CD4-positive, alpha-beta T cell treated with Interleukin-6 for 4 hours (primary cell): ENCODE data around the gene CENPS.
"Not testable (repeated sequence)": the region's sequence is repeated elsewhere in the genome, so short reads cannot be mapped to it uniquely, and the experiment has no call there.

ENCODE experiments used
- DNase-seq: peaks from one replicate; pipeline ENCODE4 v3.0.0-alpha.2; 2020; ENCODE audit warnings: mixed read lengths

The CENPS gene

DNA sequence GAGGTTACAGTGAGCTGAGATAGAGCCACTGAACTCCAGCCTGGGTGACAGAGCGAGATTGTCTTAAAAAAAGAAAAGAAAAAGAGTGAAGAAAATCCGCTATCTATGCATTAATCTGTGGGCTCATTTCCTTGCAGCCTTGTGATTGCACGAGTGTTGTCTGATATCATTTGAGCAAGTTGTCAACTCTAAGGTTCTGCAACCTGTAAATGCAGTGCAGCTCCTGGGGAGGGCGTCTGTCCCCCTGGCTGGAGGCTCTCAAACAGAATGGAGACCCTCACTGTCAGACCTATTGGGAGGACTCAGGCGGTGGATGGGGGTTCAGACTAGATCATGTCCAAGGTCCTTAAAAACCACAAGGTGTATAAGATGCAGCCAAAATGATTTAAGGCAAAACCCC is 25.8 kb downstream of the CENPS start:
- no peak for DNase-seq

DNA sequence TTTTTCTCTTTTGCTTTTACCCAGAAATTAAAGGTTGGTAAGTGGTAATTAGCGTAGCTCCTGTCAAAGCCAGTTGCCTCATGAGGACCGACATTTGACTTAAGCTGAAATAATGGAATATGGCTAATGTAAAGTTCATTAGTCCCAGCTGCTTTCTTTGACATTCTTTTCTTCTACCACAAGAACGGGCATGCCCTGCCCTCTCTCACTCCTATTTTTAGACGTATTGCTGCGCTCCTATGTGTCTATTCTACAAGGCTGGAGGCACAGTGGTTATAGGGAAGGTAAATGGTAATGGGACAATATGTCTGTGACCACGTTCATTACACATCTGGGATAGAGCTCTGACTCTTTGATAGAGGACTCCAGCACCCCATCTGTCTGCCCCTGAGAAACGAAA is 26.4 kb downstream of the CENPS start:
- DNase-seq: no peak

DNA sequence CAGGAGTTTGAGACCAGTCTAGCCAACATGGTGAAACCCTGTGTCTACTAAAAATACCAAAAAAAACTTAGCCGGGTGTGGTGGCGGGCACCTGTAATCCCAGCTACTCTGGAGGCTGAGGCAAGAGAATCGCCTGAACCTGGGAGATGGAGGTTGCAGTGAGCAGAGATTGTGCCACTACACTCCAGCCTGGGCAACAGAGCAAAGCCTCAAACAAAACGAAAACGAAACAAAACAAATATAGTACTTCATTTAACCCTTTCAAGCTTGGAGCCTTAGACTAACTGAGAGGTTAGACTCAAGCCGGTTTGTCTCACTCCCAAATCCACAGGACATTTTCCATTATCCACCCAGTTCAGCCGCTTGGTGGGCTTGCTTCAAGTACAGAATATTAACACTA is 27.2 kb downstream of the CENPS start:
- DNase-seq: not testable (repeated sequence)

DNA sequence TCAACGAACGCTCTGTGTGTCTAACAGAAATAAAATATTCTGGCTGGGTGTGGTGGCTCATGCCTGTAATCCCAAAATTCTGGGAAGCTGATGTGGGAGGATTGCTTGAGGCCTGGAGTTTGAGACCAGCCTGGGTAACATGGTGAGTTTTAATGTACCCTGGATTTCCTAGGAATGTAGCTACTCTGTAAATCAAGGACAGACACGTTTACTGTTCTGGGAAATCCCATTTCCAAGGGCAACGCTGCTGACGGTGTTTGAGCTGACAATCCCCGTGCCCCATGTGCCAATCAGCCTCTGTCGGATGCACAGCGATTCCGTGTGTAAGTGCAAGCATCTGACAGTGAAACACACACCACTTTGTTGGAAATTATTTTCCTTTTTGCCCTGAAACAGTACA is 27.6 kb downstream of the CENPS start:
- DNase-seq: no peak

DNA sequence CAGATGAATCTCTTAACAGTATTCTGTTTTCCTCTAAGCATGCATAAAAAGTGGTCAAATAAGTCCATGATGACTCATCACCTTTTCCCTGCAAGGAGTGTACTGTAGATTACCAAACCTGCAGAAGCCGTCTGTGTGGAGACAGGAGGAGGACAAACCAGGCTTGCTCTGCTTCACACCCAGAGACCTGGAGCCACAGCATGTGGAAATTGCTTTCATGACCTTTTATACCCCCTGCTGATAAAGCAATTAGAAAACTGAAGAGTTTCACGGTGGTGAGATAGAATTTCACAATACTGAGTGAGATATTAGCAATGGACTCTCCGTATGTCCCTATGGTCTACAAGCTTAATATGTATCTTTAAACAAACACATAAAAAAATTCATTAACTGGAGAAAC is 29.0 kb downstream of the CENPS start:
- DNase-seq: no peak

DNA sequence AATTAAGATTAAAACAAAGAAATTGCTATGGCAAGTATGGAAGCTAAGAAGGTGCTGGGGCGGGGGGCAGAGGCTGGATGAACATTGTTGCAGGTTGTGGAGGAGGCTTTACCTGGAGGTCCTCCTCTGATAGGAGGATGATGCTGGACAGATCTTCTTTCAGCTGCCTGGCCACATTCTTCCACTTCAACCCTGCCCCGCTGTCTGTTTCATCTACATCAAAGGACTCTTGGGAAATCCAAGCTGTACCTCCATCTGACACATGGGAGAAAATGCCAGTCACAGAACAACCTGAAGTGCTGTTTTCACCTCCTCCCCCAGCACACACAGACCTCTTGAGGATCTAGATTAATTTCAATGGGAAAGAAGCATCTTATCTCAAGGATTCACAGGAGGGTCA is 36.8 kb downstream of the CENPS start:
- DNase-seq: no peak

DNA sequence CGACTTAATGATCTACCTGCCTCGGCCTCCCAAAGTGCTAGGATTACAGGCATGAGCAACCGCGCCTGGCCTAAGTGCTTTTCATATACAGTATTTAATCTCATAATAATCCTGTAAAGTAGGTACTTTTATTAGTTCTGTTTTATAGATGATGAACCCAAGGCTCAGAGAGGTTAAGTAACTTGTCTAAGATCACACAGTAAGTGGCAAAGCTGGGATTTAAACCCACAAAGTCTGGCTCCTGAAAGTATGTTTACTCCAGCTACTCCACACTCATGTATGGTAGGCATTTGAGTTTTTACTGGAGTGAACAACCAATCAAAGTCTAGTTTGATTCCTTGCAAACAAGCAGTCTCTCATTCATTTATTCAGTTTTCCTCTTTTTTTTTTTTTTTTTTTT is 39.8 kb downstream of the CENPS start:
- no peak for DNase-seq

DNA sequence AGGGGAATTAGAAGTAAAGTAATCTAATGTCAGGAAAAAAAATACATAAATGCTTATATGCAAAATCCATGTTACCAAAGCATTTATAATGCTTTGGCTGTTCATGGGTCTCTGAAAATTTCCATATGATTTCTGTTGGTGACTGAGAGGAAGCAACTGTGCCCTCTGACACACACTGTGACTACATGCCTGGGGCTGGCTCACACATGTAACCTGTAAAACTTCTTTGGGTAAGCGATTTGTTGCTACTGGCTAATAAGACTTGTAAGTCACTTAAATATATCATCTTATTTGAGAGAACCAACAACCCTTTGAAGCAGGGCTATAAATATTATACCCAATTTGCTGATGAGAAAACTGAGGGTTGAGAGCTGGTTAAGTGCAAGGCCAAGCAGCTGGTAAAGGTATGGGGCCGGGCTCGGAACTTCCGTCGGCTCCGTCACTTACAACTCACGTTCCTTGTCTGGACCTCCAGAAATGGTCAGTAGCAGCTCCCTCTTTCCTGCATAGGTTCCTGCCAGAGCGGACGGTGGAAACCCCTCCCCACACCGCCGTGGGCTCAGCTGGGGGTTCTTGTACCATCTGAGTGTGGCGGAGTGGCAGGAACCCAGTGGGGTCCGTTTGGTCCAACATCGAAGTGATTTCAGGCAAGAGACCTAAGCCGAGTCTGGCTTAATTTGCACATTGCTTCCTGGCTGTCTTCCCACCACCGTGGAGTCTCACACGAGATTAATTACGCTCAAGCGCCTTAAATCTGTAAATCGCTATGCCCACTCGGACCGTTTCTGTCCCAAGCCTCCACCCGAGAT is 41.4 kb downstream of the CENPS start:
- DNase-seq: no peak

DNA sequence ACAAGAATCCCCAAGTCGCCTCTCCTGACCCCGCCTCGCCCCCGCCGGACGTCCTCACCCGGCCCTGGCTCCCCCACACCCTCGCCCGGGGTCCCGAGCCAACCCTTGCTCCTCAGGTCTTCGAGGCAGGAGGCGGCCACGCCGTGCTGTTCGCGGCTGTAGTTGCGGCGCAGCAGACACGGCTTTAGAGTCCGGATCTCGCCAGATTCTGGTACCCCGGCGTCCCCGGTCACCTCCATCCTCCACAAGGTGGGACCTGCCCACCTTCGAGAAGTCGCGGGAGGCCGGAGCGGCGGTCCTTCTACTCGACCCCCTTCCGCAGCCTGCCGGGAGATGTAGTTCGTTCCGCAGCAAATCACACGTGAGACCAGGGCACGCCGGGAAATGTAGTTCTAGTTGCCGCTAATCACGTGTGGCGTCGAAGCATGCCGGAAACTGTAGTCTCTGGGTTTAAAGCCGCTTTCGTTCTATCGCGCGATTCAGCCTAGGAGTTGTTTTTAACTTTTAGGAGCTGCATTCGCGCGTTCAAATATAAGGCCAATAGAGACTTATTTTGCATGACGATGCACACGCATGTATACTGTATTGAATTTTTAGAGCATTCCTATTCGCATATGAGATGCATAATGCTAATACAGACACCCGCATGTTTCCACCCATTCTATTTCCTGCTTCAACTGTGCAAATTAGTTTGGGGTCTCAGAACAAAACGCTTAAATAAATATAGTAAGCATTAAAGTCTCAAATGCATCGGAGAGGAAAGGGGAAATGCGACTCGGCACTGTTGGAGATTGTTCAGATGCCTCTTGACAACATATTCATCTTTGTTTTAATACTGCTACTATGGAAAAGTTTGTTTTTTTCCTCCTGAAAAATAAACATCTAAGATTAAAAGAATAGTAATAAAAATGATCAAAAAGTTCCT is 42.2 kb downstream of the CENPS start, which contains the start of gene DFFA:
Gene DFFA, minus strand, starts transcription at position 310 of the 925 bp plus-strand sequence. Its CDS starts 71 bp downstream, at position 239.
- DNase-seq: peak; percentile 91

DNA sequence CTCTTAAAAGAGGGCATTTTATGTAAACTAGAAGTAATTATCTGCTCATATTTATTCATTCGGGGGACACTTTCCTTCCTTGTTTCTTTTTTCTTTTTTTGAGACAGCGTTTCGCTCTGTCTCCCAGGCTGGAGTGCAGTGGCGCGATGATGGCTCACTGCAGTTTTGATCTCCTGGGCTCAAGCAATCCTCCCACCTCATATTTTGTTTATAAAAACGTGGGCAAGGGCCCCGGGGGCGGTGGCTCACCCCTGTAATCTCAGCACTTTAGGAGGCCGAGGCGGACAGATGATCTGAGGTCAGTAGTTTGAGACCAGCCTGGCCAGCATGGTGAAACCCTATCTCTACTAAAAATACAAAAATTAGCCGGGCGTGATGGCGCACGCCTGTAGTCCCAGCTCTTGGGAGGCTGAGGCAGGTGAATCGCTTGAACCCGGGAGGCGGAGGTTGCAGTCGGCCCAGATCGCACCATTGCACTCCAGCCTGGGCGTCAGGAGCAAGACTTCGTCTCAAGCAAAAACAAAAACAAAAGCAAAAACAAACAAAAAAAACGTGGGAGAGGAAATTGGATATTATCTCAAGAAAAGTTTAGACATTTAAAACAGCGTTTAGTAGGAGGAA is 43.0 kb downstream of the CENPS start:
- no peak for DNase-seq

DNA sequence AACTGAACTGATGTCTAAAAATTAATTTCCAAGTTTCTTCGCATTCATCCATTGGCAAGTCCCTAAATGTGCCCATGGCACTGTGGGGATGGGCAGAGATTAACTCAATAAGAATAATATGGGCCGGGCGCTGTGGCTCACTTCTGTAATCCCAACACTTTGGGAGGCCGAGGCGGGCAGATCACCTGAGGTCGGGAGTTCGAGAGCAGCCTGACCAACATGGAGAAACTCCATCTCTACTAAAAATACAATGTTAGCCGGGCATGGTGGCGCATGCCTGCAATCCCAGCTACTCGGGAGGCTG is 44.0 kb downstream of the CENPS start:
- not testable (repeated sequence) for DNase-seq

DNA sequence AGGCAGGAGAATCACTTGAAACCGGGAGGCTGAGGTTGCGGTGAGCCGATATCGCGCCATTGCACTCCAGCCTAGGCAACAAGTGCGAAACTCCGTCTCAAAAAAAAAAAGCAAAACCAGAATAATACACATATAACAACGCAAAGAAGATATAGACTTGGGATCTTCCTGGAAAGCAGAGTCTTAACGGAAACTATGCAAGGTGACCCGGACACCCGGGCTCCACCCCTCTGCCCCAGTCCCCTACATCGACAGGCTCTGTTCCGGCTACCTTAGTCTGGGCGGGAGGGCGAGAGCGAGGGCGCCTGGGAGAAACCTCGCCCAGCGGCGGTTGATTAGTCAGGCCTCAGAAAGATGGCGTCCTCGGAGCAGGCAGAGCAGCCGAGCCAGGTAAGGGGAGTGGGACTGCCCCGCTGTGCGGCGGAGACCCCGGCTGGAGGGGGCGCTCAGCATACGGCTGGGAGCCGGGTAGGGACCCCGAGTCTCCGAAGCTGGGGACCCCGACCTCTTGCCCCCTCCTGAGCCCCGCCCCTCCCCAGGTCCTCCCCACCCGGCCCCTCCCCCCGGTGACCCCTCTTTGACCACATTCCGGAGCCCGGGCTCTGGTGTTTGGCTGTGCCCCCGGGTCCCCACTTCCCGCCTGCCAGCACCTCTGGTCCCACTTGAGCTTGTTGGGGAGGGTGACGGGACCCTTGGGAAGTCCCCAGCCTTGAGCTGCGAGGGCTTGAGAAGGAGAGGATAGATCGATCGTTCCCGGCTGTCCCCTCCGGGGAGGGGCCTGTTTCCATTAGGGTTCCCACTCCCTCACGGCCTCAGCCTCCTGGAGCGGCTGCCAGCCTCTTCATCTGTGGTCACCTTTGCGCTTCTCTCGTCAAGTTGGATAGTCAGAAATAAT is 44.6 kb downstream of the CENPS start, which contains the start of gene PEX14:
Gene PEX14, plus strand, starts transcription at position 338 of the 895 bp plus-strand sequence. Its CDS starts 17 bp downstream, at position 355.
- DNase-seq: peak; percentile 86

DNA sequence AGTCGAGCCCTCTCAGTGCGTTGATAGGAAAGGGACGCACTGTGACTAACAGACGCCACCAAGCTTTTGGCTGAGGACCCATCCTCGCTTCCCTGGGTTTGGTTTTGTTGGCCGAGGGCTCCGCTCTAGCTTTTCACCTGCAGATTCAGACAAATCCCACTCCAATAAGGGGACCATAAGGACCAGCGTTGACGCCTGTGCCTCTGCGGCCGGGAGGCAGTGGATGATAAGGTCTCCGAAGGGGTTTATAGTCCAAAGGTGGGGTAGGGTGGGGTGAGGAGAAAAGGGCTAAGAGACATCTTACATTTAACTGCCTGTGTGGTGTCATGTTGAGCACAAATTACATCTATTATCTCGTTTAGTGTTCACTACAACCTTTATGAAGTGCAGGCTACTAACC is 45.3 kb downstream of the CENPS start:
- no peak for DNase-seq

DNA sequence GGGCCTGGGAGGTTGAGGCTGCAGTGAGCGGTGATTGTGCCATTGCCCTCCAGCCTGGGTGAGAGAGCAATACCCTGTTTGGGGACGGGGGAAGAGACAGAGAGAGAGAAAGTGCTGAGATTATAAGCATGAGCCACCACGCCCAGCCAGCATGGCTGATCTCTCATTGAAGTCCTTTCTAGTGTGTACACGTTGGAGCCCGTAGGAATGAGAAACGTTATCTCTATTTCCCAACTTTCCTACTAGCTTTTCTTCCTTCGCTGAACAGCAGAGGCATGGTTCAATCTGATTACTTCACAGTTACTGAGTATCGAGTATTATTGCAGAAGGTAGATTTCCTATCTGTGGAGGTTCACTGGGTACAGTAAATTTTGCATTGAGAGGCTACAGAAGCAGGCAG is 49.1 kb downstream of the CENPS start:
- no peak for DNase-seq

DNA sequence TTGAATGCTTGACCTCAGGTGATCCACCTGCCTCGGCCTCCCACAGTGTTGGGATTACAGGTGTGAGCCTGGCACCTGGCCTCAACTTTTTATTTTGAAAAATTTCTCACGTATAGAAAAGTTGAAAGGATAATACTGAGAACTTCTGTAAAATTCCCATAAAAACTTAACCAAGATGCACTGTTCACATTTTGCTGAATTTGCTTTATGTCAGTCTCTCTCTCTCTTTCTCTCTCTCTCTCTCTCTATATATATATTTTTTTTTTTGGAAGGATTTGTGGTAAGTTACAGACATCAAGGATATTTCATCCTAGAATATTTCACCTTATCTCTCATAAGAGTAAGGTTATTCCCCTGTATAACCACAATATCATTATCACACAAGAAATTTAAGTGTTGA is 50.4 kb downstream of the CENPS start:
- DNase-seq: no peak

DNA sequence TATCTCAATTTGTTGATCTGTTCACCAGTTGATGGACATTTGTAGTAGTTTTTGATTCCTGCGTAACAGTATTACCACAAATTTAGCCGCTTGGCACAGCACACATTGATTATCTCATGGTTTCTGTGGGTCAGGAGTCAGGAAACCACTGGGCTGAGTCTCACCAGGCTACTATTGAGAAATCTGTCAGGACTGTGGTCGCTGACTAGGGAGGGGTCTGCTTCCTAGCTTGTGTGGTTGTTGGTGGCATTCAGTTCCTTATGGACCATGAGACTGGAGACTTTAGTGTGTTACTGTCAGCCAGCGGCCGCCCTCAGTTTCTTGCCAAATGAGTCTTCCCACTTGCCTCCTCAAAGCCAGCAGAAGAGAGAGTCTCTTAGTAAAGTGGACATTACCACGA is 54.3 kb downstream of the CENPS start:
- DNase-seq: no peak

DNA sequence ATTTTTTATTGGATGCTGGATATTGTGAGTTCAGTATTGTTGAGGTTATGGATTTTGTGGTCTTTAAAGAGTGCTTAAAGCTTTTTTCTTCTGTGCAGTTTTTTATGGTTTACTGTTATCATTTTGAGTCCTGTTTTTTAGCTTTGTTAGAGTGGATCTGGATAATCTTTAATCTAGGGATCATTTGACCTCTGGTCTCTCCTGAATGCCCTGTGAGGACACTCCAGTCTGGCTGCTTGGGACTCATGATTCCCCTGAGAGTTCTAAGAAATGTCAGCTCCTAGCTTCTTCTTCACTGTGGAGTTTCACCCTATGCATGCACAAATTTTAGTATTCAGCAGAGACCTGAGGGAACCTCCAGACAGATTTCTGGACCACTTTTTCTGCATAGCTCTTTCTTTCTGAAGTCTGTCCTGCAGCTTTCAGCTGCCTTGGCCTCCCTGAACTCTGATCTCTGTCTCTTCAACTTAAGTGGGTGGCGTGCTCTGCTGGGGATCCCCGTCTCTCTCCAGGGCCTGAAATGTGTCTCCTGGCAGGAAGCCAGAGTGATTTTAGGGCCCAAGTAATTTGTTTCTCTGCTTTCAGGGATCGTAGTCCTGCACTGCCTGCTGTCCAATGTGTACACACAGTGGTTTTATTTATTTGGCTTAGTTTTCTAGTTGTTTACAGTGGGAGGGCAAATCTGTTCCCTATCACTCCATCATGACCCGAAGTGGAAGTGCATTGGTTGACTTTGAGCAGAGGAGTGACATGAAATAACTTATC is 59.2 kb downstream of the CENPS start:
- DNase-seq: no peak

DNA sequence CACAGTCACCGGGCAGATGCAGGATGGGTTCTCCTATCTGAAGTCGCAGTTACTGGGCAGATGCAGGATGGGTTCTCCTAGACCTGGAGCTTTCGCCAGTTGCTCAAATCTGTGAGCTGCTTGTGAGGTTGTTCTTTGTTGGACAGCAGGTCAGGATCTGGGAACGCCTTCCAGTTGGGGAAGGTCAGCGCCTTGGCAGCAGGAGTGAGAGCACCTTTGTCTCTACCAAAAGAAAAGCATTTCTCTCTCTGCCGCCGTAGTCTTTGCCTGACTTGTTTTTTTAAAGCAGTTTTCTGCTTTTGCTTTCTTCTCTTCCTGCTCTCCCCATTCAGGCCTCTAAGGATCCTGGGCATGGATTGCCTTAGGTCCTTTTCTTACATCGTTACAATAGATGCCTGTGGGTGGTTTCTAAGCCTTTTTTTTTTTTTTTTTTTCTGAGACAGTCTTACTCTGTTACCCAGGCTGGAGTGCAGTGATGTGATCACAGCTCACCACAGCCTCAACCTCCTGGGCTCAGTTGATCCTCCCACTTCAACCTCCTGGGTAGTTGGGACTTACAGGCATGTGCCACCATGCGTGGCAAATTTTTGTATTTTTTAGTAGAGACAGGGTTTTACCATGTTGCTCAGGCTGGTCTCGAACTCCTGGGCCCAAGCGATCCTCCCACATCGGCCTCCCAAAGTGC is 60.2 kb downstream of the CENPS start:
- no peak for DNase-seq
